PC-9 (cell line): ENCODE data around the gene SYT1.

Experiments
- EZH2 ChIP-seq: fragments of 200-600 bp; sonication (generic); IDR thresholded peaks from 2 replicates; pipeline ENCODE4 v1.8.0; 2017; ENCODE audit warnings: antibody characterized with exemption, low read depth
- TF ChIP-seq, protein P1 (sequence below): fragments of 200-600 bp; sonication (generic); conservative IDR thresholded peaks from 2 replicates; pipeline ENCODE4 v1.6.1; 2017; ENCODE audit warnings: mixed run types, antibody characterized with exemption, mild to moderate bottlenecking, moderate library complexity

DNA sequence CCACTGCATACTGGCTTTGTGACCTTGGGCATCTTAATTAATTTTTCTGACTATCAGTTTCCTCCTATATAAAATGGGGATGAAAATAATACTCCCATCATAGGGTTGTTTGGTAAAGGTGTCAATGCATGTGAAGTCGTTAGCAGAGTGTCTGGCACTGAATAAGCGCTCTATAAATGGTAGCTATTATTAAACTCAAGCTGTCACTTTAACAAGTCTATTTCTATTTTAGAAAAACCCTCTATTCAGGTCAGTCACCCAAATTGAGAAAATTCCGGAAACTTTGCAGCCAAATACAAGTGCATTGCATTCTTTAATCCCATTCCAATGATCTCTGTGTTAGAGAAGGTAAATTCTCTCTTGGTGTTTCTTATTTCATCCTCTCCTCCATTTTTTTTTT is 363.1 kb downstream of the SYT1 start:
- TF ChIP-seq, protein P1, sequence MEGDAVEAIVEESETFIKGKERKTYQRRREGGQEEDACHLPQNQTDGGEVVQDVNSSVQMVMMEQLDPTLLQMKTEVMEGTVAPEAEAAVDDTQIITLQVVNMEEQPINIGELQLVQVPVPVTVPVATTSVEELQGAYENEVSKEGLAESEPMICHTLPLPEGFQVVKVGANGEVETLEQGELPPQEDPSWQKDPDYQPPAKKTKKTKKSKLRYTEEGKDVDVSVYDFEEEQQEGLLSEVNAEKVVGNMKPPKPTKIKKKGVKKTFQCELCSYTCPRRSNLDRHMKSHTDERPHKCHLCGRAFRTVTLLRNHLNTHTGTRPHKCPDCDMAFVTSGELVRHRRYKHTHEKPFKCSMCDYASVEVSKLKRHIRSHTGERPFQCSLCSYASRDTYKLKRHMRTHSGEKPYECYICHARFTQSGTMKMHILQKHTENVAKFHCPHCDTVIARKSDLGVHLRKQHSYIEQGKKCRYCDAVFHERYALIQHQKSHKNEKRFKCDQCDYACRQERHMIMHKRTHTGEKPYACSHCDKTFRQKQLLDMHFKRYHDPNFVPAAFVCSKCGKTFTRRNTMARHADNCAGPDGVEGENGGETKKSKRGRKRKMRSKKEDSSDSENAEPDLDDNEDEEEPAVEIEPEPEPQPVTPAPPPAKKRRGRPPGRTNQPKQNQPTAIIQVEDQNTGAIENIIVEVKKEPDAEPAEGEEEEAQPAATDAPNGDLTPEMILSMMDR: no peak
- TF ChIP-seq EZH2: no peak
